ENCODE measurements around the gene MOG.
A peak's percentile ranks its signal among the peaks of the same experiment; 100 is the strongest.

Gene MOG

DNA sequence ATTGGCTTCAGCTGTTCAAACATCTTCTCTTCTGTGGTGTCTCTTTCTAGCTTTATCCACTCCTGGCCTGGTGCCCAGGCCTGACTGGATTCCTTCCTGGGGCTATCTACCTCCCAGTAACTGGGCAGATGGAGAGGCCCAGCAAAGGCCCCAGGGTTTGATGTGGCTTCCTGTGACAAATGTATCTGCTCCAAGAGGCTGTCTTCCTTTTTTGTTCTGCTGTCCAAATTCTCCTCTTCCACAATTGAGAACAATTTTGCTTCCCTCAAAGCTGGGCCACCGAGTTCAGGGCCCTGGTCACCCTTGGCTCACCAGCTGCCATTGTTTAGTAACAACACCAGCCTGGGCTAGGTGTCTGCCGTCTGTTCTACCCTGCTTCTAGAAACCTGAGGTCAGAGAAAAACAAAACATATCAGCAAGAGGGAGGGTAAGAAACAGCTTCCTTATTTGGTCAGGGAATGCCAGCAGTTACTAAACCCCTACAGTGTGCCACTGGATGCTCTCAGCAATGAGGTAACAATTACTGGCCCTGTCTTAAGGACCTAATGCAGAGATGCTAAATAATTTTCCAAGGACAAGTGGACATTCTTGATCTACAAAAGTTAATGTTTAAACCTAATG is 20.2 kb downstream of the MOG start:
- DNase-seq (ENCODE audit: low read depth): no peak

DNA sequence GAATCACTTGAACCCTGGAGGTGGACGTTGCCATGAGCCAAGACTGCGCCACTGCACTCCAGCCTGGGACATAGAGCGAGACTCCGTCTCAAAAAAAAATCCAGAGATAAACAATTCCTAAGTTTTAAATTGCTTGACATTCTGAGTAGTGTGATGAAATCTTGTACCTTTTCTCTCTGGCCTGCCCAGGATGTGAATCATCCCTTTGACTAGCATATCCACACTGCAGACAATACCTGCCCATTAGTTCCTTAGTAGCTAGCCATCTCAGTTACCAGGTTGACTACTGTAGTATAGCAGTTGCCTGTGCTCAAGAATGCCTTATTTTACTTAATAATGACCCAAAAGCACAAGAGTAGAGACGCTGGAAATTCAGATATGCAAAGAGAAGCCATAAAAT is 21.2 kb downstream of the MOG start:
- DNase-seq (ENCODE audit: low read depth): no peak

DNA sequence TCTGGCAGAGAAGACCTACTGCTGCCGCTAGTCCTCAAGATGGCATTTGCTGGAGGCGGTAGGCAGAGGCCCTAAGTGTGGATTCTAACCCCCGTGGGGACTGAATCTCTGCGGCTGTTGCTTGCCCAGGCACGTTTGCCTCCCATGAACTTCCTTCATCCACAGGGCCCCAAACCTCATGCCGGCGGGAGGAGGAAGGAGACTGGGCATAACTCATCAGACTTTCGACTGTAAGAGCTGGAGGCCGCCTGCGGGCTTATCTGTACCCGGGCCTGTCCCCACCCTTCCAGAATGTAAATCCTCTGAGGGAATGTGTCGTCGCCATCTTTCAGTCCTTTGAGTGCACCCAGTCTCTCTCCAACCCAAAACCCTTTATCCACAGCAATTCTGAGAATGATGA is 23.1 kb downstream of the MOG start:
- DNase-seq (ENCODE audit: low read depth): no peak

DNA sequence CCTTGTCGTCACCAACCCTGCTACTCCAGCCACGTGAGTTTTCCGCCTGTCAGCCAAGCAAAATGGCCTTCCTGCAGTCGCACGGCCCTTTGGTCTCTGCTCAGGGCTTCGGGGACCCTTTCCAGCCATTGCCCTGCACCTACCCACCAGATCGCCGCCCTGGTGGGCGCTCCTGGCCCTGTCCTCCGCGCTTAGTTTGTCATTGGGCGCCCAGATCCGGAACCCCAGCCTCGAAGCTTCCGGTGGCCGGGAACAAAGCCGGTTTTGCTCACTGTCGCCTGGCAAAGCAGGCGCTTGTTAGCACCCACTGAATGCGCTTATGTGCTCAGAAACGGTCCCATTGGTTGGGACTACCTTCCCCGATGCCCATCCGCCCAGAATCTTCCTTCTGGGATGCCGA is 23.5 kb downstream of the MOG start:
- no peak for DNase-seq (ENCODE audit: low read depth)

DNA sequence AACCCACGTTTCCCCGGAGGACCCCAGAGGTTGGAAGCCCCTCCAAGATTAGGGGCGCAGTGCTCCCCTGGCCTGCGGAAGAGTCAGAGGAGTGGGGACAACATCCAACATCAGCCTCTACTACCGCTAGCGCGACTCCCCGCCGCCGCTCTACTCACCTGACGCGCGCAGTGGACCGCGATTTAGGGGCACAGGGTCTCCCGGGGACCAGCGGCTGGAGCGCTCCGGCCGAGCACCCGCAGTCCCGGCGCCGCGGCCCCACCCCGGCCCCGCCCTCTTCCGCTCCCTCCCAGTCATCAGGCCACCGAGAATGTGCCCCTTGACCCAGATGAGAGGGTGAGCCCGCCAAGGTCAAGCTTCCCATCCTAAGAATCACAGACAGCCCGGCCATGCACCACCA is 24.0 kb downstream of the MOG start, which contains the start of gene ZFP57:
TSS of gene ZFP57 (minus strand) at position 249 of the 400 bp plus-strand sequence. CDS start 4,149 bp downstream, outside the sequence.
- no peak for DNase-seq (ENCODE audit: low read depth)

DNA sequence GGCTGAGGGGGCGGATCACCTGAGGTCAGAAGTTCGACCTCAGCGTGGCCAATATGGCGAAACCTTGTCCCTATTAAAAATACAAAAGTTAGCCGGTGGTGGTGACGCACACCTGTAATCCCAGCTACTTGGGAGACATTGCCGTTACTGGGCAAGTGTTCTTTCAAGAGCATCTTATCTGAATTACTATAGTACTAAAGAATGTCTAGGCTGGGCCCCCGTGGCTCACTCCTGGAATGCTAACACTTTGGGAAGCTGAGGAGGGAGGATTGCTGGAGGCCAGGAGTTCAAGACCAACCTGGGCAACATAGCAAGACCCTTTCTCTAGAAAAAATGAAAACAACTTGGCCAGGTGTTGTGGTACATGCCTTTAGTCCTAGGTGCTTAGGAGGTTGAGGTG is 24.9 kb downstream of the MOG start:
- no peak for DNase-seq (ENCODE audit: low read depth)

DNA sequence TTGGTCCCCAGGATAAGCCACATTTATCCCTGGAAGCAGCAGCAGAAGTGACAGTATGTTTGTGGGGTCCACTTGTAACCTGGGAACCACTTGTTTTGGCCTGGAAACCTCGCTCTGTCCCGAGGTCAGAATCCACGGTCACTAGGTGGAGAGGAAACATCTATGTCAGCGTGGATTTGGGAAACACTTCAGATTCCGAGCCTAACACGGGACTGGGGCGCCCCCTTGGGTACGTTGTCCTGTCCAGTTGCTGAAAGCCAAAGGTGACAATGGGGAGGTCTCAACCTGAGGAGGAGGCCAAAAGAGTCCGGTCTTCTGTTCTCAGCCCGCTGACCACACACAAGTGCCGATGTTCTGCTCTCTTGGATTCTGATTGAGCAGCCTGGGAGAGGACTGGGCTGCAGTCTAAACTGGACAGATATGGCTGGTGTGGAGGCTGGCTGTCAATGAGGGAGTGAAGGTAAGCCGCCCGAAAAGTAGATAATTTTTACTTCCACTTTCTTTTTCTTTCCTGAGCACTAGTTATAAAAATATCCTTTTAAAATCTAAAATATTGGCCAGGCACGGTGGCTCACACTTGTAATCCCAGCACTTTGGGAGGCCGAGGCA is 28.9 kb downstream of the MOG start:
- no peak for DNase-seq (ENCODE audit: low read depth)

DNA sequence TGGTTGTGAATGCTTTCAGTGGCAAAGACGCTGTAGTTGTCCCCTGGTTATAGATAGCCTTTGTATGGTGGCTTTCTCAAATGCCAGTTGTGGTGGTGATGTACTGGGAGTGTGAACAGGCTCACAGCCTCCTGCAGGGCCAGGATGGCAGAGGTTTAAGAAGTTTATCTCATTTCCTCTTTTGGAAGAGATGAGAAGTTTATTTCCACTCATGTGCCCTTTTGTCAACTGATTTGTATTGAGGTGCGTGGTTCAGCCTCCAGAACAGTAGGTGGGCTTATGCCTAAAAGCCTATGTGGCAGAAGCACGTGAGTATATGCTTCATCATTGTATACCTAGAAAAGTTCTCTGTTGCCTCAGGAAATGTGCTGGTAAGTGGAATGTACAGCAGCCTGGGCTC is 37.7 kb downstream of the MOG start:
- DNase-seq (ENCODE audit: low read depth): no peak

DNA sequence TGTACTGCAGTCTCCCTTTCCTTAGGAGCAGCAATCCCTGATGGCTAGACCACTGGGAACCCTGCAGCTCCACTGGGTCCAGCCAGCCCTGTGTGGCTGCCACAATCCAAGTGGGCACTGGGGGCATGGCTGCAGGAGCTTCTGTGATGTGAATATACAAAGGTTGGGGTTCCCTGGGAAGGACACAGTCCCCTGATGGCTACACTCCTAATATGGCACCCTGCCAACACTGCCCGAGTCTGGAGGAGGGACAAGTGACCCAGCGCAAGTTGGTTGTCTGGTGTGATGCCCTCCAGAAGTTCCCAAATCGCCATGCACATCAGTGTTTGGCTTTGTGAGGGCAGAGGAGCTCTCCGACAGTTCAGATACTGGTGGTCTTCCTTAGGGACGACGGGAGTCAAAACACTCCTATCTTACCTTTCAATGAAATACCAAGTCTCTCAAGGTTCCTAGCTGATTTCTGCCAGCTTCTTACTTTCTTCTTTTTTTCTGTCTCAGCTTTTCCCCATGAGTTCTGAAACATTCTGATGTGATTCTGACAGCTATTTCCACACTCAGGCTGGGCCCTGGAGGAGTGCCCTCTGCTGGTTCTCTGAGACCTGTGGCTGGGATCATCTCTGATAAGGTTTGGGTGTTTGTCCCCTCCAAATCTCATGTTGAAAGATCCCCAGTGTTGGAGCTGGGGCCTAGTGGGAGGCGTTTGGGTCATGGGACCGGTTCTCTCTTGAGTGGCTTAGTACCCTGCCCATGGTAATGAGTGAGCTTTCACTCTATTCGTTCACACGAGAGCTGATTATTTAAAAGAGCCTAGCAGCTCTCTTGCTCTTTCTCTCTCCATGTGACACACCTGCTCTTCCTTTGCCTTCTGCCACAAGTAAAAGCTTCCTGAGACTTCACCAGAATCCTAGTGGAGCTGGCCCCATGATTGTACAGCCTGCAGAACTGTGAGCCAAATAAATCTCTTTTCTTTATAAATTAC is 39.5 kb downstream of the MOG start:
- DNase-seq (ENCODE audit: low read depth): no peak

DNA sequence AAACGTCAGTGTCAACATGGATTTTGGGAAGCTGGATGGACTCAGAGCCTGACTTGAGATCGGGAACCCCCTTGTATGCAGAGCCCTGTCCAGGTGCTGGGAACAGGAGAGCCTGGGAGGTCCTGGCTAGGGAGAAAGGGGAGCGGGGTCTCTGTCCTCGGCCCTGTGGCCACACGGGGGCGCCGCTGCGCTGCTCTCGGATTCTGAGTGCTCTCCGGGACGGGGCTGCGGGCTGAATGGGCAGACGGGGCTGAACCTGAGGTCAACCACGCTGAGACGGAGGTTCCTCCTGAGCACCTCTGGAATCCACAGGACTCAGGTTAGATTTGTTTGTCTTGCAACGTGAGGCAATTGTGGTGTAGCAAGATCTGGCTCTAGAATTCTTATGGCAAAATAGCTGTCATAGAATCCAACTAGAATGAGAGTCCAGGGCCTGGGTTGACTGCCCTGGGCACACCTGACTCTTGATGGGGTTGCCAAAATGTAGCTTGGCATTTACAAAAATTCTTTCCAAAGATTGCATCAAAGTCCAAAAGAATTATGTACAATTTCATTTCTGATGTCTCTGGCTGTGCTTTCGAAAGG is 45.7 kb downstream of the MOG start:
- no peak for DNase-seq (ENCODE audit: low read depth)

DNA sequence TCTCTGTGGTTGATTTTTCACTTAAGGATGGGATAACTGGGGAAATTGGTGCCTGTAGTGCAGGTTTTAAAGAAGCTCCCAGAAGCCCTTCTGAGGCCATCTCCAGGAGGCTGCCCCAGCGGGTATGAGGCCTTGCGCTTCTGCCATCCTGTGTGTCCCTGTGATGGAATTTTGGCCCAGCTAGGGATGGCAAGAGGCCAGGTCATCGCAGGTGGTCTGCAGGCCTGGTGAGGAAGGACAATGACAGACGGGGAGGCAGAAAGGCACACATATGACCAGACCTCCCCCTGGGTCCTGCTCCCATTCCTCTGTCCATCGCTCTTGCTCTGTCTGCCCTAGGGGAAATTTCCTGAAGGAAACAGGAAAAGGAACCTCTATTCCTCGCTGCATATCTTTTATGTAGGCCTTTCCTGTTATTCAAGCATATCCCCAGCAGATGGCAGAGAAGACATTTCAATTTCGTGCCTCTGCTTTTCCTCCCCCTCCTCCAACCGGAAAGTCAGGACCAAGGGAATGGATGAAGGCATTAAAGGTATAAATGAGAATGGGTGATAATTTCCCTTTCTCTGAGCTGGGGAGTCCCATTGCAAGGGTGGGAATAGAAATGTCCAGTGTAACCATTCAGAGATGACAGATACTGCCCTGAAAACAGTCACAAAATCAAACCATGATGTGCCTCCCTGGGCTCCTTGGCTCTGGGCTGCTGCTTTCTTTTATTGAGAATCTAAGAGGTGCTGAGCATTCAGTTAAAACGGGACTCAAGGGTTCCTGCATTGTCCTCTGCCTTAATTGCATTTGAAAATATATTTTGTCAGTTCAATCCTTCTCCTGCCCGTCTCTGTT is 48.7 kb downstream of the MOG start:
- peak; percentile 13 for DNase-seq (ENCODE audit: low read depth)

DNA sequence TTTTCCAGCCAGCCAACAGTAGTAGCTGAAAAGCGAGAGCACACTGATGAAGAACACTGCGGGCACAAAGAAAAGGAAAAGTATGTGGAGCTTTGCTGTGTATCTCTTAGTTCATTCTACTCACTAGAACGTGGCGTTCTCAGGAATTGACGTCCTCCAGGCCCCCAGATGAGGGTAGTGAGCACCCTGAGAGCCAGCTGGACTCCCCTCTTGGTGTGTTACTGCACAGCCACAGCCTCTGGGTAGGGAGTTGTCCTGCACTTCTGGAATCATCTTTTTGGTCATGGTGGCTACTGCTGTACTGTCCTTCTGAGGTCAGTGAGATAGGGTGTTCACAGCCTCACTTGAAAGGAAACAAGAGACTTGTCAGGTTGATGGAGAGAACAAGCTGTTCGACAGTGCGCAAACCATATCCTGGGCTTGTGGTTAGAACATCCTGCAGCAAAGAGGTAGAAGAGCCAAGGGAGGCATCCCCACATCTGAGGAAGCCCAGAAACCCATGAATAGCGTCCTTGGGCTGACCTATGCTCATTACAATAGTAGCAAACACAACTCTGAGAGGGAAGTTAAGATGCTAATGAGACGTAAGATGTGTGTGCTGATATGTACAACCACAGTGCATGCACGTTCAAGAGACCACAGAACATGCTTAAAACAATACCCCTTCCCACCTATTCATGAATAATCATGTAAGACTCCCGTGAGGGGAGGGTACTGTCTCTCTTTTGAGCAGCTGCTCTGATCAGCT is 51.7 kb downstream of the MOG start:
- no peak for DNase-seq (ENCODE audit: low read depth)

DNA sequence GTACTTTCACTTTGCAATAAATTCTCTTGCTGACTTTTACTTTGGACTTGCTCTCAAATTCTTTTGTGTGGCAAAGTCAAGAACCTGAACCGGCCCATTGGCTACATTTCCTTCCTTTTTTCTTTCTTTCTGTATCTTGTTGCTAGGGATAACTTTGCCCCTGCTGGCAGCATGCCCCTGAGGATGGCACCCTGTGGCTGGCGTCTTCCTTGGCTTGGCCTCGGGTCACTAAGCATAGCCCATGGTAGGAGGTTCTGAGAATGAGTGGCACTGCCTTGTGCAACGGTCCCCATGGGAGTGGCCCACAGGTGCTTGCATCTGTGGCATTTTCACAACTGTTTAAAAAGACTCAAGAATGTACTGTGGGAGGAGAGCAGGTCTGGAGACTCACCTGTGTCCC is 52.3 kb downstream of the MOG start:
- no peak for DNase-seq (ENCODE audit: low read depth)

DNA sequence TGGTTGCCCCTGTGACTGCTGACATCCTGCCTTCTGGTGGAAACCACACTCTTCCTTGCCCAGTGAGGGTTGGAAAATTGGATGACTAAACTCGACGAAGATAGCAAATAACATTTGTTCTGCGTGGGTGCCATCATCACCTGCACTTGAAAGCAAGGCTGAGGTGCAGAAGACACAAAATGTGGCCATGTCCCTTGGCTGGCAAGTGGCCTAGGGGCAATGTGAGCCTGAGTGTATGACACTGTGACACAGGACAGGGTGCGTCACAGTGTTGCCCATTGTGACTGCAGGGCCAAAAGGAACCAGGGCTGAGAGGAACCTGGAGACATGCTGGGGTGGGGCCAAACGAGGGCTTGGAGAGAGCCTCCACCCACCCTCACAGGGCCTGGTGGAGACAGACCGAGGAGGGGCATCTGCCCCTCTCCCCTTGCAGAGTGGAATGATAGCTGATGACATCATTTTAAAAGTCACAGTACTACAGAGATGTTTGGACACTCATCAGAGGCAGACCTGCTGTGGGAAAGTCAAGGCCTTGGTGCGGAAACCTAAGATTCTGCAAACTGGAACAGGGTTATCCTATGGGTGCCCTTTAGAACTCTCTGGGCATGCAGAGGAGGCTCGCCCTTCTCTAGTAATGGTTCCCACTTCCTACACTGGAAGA is 53.5 kb downstream of the MOG start:
- DNase-seq (ENCODE audit: low read depth): no peak

DNA sequence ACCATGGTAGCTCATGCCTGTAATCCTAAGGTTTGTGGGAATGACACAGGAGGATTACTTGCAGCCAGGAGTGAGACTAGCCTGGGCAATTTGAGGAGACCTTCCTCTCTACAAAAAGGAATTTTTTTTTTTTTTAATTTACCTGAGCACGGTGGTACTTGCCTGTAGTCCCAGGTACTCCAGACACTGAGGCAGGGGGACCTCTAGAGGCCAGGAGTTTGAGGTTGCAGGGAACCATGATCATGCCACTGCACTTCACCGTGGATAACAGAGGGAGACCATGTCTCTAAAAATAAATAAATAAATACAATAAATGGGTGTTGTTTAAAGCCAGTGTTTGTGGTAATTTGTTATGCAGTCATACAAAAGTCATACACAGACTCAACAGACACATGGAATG is 64.0 kb downstream of the MOG start:
- DNase-seq (ENCODE audit: low read depth): no peak
